DLD1 (cell line): ENCODE data around the gene CDK15.
"Not testable (repeated sequence)": the region's sequence is repeated elsewhere in the genome, so short reads cannot be mapped to it uniquely, and the experiment has no call there.

Source experiments
- in situ Hi-C: cut with HindIII; loops from 2 replicates; pipeline ENCODE4 v1.10.0; 2017; ENCODE audit warnings: low sequenced_read_pairs

The CDK15 gene

GRCh38 chr2:201806442-201807170 is at the start of gene CDK15:
Gene CDK15, plus strand, starts transcription at chr2:201806537. Its CDS starts 128 bp downstream, at chr2:201806665.
- in situ Hi-C loops = no loop called here

GRCh38 chr2:201758234-201758633 is 48.1 kb upstream of the CDK15 start:
- in situ Hi-C loops = no loop called here

- in situ Hi-C loops = no loop called here
These were observed 47.5 kb upstream of the CDK15 start for GRCh38 chr2:201758873-201759272.

GRCh38 chr2:201759567-201759966 is 46.8 kb upstream of the CDK15 start:
- in situ Hi-C loops = no loop called here

GRCh38 chr2:201761101-201761500 is 45.2 kb upstream of the CDK15 start:
- in situ Hi-C loops = no loop called here

GRCh38 chr2:201764469-201764868 is 41.9 kb upstream of the CDK15 start:
- in situ Hi-C loops = not testable (repeated sequence)

- in situ Hi-C loops = no loop called here
These were observed 40.5 kb upstream of the CDK15 start for GRCh38 chr2:201765799-201766198.

- in situ Hi-C loops = no loop called here
These were observed 37.4 kb upstream of the CDK15 start for GRCh38 chr2:201768918-201769317.

GRCh38 chr2:201769666-201770373 is 36.5 kb upstream of the CDK15 start:
- in situ Hi-C loops = no loop called here

- in situ Hi-C loops = no loop called here
These were observed 32.3 kb upstream of the CDK15 start for GRCh38 chr2:201773990-201774389.

- in situ Hi-C loops = no loop called here
These were observed 31.8 kb upstream of the CDK15 start for GRCh38 chr2:201774546-201774945.

GRCh38 chr2:201775326-201775725 is 31.0 kb upstream of the CDK15 start:
- in situ Hi-C loops = no loop called here

GRCh38 chr2:201777043-201777442 is 29.3 kb upstream of the CDK15 start:
- in situ Hi-C loops = no loop called here

GRCh38 chr2:201777869-201778268 is 28.5 kb upstream of the CDK15 start:
- in situ Hi-C loops = no loop called here

GRCh38 chr2:201779901-201780673 is 26.2 kb upstream of the CDK15 start:
- in situ Hi-C loops = no loop called here

- in situ Hi-C loops = no loop called here
These were observed 25.5 kb upstream of the CDK15 start, which contains the start of gene ALS2 for GRCh38 chr2:201780674-201781493. Gene ALS2, minus strand, starts transcription at chr2:201780933. Its CDS starts 12,048 bp downstream, at chr2:201768885.

GRCh38 chr2:201781557-201782051 is 24.7 kb upstream of the CDK15 start:
- in situ Hi-C loops = no loop called here

- in situ Hi-C loops = no loop called here
These were observed 21.8 kb upstream of the CDK15 start for GRCh38 chr2:201784563-201784962.

- in situ Hi-C loops = no loop called here
These were observed 21.2 kb upstream of the CDK15 start for GRCh38 chr2:201785135-201785534.

- in situ Hi-C loops = no loop called here
These were observed 19.9 kb upstream of the CDK15 start for GRCh38 chr2:201786471-201786870.
